Left colon (tissue), 2 donors: ENCODE results near the gene TRMT44. TPM values are rescaled to one million over a fixed set of nuclear protein-coding genes. Genes with fewer than 3 reads are reported as not detected.
A peak's percentile ranks its signal among the peaks of the same experiment; 100 is the strongest.
"Not testable (repeated sequence)": the region's sequence is repeated elsewhere in the genome, so short reads cannot be mapped to it uniquely, and the experiment has no call there.

Experiments used
- ATAC-seq: fragments of 200-7000 bp; cut with Tn5 transposase; one replicate; pipeline ENCODE4 v1.9.1; 2020; ENCODE audit warnings: mild to moderate bottlenecking, moderate library complexity
- DNase-seq, 2 donors: peaks; one replicate each; pipeline ENCODE4 v3.0.0-alpha.2; 2020
- intact Hi-C, 2 donors: fragments of 100-400 bp; cut with DNase I in 1 of 2; cut with micrococcal nuclease in 1 of 2; formaldehyde crosslinking; loops; one replicate each; pipeline versions ENCODE4 v1.11.2 to v1.14.0; 2022; cut with DNase I, micrococcal nuclease
- total RNA-seq, 2 donors: library from RNA; stranded (reverse); fragmentation: NEBNext Ultra II Directional; extraction: Animal tissue kit (Norgen Biotek cat#: 25700); gene quantifications; one replicate each; pipeline ENCODE4 v1.2.1, GENCODE V29; 2021
- donor health status: DM: no; HTN: no; CAD: no.
- donor health status: DM: yes; HTN: yes; CAD: no.

TRMT44 gene
- total RNA-seq, 2 donors from 2014 or later: 14.3 to 16.4 TPM

DNA sequence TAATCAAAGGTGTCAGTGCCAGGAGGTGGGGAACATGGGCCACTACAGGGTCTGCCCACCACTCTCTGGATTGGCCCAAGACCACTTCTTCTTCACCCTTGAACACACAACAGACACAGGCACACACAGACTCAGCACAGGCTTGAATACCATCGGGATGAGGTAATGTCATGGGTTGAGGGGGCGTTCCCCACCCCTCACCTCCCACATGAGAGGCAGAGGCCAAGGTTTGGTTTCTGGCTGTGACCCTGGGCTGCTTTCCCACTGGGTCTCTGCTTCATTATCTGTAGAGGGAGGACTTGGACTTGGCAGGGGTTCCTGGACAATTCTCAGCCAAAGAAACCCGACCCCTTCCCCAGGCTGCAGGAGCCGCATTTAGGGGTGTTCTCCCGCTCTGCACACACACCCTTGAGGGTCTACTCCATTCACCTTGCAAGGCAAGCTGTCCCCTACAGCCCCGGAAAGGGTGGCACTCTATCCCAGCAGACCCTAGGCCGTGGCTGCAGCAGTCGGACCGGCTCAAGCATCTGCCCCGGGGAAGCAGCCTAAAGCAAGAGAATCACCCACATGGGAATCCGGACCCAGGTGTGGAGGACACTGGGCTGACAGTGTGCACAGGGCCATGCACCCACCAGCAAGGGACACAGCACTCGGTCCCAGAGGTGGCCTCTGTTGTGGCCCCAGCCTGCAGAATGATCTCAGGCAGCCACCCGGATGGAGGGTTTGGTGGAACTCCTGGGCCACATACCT lies 62.4 kb downstream of the TRMT44 start:
- DNase-seq (no peak), ATAC-seq (no peak)
- intact Hi-C loops: no loop called here

DNA sequence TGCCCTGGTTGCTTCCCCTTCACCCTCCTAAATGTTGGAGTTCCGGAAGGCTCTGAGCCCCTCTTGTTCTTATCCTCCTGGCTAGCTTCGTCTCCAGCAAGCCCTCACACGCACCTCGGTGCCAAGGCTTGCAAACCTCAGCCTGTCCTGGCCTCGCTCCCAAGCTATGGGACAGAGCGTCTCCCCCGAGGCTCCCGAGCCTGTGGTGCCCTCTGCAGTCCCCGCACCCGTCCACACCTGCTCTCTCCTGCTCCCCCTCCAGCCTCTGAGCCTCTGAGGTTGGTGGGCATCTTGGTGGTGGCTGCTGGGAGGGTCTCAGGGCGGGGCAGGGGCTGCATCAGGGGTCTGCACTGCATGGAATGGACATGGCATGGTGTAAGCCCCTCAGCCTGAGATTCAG lies 63.2 kb downstream of the TRMT44 start:
- DNase-seq (no peak), ATAC-seq (no peak)
- intact Hi-C loops: no loop called here

DNA sequence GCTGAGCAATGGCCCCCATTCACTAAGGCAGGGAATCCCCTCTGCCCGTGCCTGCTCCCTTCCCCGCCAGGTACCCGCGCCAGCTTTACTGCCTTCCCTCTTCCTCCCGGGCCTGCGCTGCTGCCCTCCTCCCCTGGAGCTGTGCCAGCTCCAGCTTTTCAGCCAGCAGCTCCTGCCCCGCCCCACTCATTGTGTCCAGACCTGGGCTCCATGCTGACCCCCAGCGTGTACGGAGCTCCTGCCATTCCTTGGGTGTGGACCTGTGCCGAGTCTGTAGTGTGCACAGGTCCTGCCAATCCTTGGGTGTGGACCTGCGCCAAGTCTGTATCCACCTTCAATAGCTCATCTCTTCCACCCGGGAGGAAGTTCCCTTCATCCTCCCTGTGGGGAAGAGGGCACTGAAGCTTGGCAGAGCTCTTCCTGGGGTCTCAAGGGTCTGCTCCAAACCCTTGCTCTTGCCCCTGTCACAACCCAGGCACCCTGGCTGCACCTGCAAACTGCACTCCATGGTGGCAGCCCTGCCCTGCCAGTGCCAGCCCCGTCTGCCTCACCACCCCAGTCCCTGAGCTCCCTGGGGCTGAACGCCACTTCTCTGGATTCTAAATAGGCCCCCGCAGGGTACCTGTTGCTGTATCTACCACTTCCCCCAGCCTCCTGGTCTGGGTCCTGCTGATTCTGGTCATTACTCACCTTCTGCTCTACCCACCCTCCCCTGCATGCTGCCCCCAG lies 63.9 kb downstream of the TRMT44 start:
- ATAC-seq (peak; percentile 69), DNase-seq (peak in 1 of 2 donors; percentile 21)
- intact Hi-C loops: no loop called here

DNA sequence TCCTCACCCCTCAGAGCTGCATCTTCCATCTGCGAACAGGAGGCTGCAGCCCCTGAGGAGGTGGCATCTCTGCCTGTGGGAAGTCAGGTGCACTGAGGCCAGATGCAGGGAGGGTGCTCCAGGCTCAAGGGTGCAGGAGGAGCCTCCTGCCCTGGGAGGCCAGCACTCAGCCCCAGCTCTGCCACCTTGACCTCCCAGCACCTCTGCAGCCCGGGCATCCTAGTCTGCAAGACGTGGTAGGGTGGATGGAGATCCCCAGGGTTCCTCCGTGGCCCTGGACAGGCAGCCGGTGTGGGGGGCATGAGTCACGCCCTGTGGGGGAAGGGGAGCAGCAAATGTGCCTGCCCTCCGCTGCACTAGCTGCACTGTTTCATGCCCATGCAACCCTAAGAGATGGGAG lies 64.7 kb downstream of the TRMT44 start:
- intact Hi-C loops: no loop called here
- ATAC-seq: no peak
- no peak for DNase-seq

DNA sequence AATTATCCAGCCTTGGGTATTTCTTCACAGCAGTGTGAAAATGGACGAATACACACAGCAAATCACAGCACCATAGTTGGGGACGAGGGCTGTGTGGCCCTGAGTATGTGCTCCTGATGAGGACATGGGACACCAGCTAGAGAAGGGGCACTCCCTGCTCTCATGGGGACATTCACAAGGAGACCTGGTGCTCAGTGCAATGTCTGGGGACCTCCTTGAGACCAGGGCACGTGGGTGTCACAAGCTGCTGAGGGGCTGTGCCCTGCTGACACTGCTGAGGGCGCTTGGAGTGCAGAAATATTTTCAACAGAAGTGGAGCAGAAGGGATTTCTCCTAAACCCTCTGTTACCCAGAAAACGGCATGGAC lies 65.4 kb downstream of the TRMT44 start:
- ATAC-seq (no peak), DNase-seq (no peak)
- intact Hi-C loops: no loop called here

DNA sequence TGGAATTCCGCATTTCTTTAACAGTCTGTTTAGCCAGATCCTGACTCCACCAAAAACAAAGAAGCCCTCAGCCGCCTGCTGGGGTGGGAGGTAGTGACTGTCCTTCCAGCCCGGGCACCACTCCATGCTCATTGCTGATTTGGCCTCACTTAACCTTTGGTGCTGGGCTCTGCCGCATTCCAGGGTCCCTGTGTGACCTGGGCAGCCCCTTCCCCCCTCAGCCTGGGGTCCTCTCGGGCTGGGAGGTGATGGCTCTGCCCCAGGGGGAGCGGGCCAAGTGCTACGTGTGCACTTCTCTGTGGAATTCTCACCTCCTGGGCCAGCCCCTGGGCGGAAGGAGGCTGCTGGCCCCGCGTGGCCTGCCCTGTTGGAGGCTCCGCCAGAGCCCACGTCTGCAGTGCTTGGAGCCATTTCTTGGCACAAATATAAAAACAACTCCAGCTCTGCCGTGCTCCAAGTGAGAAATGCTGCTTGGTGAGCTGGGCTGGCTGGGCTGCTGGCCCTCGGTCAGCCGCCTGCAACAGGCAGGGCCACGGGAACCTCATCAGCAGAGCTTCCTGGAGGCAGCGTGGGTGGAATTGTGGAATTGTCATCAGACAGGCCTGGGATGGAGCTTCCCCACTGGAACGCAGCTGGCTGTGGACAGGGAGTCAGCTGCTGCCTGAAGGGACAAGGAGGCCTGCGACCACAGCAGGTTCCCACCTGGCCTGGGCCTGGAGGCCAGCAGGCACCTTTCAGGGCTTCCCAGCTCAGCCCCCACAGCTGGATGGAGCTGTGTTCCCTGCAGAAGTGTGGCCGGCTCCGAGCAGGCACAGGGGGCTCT lies 66.0 kb downstream of the TRMT44 start:
- intact Hi-C loops: no loop called here
- ATAC-seq (no peak), DNase-seq (peak; percentile 7 to 37)

DNA sequence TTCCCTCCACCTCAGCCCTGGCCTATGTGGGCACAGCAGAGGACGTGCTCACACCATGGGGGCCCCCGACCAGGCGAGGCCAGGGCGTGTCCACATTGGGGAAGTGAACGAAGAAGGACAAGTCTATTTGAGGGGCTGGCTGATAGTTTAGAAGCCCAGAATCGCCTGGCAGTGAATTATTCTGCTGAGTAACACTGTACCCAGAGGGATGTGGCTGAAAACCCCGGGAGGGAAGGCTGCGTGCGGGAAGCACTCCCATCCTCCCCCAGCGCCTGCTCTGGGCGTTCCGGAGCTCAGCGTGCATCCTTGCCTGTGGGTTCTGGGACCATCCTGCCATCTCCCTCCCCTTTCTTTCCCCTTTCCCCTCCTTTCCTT lies 66.6 kb downstream of the TRMT44 start:
- intact Hi-C loops: no loop called here
- DNase-seq: no peak
- no peak for ATAC-seq

DNA sequence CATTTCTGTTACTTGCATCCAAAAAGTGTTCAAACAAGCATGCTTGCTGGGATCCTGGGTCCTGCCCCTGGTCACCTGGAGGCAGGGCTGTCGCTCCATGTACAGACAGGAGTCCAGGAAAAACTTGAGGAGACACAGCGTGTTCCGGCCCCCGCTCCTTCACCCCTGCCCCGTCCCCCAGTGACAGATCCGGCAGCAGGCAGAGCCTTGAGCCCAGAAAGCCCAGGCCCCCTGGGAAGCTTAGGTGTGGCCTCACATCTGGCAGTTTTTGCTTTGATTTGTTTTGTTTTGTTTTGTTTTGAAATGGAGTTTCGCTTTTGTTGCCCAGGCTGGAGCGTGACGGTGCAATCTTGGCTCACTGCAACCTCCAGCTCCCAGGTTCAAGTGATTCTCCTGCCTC lies 67.0 kb downstream of the TRMT44 start:
- DNase-seq: no peak
- ATAC-seq: no peak
- intact Hi-C loops: no loop called here

DNA sequence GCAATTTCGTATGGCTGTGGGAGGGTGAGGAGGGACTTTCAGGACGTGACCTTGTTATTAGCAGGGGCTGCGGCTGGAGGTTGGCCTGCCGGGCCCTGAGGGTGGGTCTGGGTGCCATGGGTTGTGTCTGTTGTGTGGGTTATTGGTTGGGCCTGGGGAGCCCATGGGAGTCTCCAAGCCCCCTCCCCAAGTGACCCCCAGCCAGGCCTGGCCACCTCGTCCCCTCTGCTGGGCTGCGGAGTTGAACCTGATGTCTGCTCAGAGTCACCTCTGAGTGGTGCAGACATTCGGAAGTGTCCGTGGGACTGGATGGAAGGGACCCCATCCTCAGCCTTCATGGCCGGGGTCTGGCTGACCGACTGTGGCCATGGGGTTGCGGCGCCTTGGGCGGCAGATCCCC lies 67.7 kb downstream of the TRMT44 start:
- no peak for DNase-seq
- intact Hi-C loops: no loop called here
- ATAC-seq: no peak

DNA sequence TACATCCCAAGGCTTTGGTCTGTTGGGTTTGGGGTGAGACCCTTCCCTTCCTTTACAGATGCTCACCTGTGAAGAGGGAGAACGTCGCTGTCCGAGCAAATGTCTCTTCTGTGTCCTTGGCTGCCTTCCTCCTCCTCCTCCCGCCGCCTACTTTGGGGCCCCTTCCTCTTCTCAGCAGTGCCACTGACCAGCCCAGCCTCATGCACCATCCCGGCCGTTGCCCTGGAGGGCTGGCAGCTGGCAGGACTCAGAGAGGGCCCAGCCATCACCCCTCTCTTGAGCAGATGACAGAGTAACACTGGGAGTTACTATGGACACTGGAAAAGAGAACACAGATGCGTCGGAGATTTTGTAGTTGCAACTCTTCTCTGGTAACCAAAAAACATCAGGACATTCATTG lies 68.2 kb downstream of the TRMT44 start:
- intact Hi-C loops: no loop called here
- ATAC-seq (no peak), DNase-seq (no peak)

DNA sequence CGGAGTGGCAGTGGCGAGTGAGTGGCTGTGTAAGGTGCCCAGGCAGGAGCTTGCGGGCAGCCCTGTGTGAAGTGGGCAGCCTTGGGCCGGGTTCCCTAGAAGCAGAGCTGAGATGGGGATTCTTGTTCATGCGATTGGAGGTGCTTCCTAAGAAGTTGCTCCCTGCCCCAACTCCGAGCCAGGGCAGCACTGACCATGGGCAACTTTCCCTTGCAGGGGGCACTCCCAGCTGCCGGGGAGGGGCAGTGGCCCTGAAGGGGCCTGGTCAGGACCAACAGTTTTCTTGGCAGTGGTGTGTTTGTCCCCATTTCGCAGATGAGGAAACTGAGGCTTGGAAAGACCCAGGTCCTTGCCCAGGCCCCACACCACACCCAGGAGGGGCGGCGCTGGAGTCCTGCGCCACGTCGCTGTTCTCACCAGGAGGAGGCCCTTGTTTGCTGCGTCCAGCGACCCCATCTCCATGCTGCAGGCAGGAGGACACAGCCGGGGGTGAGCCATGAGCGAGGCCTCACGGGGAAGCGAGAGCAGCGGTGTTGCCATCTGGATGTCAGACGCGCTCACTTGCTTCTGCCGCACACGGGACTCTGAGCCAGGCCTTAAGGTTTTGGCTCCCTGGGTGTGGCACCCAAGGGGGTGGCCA lies 68.9 kb downstream of the TRMT44 start:
- ATAC-seq (no peak), DNase-seq (no peak)
- intact Hi-C loops: no loop called here

DNA sequence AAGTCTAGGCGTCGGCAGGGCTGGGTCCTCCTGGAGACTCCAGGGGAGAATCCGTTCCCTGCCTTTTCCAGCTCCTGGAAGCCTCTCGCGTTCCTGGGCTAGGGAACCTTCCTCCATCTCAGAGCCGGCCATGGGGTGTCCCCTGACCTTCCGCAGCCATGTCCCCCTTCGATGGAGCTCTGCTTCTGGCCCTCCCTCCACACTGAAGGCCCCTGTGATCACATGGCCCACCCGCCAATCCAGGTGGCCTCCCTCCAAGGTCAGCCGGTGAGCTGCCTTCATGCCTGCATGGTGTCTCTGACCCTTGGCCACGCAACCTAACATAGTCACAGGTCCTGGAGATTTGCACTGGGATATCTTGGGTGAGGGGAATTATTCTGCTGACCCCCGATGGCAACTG lies 69.6 kb downstream of the TRMT44 start:
- ATAC-seq: no peak
- no peak for DNase-seq
- intact Hi-C loops: no loop called here

DNA sequence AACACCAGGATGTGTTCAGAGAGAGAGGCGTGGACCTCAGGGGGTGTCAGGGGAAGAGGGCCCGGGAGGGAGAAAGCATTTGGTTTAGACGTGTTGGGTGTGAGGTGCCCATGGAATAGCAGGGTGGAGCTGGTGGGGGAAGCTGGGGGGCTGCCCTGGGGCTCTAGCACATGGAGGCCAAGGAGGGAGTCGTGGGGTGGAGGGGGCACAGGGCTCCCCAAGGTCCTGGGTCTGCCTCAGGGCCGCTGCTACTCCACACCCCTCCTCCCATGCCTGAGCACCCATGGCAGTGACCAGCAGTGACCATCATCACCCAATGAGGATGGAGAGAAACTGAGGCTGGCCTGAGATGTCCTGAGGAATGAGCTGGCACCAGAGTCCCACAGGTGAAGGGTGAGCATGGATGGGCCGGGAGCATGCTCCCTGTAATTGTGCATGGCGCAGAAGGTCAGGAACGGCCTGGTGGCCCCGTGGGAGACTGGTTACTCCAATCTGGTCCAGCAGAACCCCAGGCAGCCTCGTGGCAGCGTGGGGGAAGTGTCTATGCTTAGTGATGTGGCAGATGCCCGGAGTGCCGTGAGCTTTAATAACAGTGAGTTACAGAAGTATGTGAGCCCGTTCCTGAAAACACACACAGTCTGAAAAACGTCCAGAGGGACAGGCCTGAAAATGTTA lies 70.2 kb downstream of the TRMT44 start:
- DNase-seq (no peak), ATAC-seq (no peak)
- intact Hi-C loops: no loop called here

DNA sequence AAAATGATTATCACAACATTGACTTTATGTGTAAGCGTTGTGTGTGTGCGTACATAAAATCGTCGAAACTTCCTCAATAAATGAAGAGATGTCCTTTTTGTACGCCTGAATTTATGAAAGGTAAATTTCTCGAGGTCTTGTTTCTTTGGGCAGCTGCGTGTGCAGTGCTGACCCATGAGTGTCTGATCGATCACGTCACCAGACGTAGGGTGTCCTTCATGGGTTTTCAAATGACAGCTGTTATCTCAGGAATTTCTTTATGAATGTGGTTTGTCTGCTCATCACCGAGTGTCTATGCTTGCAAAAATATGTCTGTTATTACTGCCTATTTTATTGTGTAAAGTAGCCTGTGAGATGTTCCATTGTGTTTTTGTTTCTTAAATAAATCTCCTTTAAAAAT lies 71.9 kb downstream of the TRMT44 start:
- intact Hi-C loops: no loop called here
- no peak for DNase-seq
- ATAC-seq: no peak

DNA sequence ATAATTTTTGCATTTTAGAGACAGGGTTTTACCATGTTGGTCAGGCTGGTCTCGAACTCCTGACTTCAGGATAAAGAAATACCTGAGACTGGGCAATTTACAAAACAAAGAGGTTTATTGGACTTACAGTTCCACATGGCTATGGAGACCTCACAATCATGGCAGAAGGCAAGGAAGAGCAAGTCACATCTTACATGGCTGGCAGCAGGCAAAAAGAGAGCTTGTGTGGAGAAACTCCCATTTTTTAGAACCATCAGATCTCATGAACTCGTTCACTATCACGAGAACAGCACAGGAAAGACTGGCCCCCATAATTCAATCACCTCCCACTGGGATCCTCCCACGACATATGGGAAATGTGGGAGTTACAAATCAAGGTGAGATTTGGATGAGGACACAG lies 72.5 kb downstream of the TRMT44 start:
- DNase-seq, intact Hi-C loops, ATAC-seq: not testable (repeated sequence)

DNA sequence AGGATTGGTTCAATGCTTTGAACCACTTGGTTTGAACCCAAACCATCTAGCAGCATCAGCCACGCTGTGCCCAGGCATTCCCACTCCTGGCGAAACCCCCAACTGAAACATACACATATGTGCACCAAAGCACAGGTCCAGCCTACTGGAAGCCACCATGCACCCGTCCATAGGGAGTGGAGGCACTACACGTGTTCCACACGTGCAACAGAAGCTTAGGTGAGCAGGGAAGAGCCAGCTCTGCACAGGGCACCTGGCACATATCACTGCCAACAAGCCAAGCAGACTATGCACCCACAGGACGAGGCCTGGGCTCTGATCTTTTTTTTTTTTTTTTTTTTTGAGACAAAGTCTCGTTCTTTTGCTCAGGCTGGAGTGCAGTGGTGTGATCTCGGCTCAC lies 73.4 kb downstream of the TRMT44 start:
- ATAC-seq (no peak), DNase-seq (no peak)
- intact Hi-C loops: no loop called here

DNA sequence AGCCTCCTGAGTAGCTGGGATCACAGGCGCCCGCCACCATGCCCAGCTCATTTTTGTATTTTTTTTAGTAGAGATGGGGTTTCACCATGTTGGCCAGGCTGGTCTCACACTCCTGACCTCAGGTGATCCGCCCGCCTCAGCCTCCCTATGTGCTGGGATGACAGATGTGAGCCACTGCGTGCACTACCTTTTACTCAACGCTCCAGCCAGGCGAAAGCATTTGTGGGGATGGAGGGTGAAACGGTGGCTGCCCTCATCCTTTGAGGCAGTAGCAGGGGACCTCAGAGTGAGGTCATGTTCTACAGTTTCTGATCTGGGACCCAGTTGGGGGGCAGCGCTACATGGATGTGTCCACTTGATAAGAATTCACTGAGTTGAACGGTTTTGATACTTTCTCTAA lies 73.8 kb downstream of the TRMT44 start:
- ATAC-seq (no peak), DNase-seq (no peak)
- intact Hi-C loops: no loop called here

DNA sequence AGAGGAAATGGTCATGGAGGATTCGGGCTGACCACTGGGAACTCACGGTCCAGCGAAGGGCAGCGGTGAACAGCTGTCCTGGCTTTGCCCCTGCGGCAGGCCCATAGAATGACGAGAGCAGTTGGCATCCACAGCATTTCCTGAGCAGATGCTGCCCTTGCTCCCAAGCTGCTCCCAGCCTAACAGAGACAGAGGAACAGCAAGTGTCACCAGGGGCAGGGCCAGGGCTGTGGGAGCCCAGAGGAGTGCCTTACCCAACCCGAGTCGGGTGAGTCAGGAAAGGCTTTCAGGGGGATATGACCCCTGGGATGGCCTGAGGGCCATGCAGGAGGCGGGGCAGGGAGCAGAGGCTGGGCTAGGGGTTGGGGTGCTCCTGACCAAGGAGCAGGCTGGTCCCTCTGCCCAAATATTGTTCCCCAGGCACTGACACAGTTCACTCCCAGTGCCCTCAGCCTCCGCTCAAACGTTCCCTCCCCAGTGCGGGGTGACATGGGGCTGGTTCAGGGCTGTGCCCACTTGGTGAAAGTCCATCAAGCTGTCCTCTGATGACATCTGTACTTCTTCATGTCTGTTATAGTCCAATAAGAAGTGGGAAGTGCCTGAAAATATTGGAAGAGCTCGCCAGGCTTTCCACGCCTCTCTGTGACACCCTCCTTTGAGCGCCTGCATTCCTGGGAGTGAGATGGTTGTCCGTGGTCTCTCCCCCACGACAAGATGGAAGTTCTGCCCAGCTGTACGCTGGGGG lies 74.9 kb downstream of the TRMT44 start:
- no peak for ATAC-seq
- intact Hi-C loops: no loop called here
- DNase-seq: no peak
